Fibroblast of the aortic adventitia (primary cell): ENCODE measurements around the gene ZDHHC9. TPM values are rescaled to one million over a fixed set of nuclear protein-coding genes. Genes with fewer than 3 reads are reported as not detected.
A peak's percentile ranks its signal among the peaks of the same experiment; 100 is the strongest.

Experiments
- DNase-seq: peaks from one replicate; pipeline ENCODE4 v3.0.0-alpha.2; 2010; ENCODE audit warnings: low read depth
- H3K4me3 ChIP-seq: 2 replicates; pipeline ENCODE4 v1.5.1; 2011; ENCODE audit warnings: low read depth, mild to moderate bottlenecking, control low read depth, low read length, moderate library complexity
- total RNA-seq: library from RNA; depleted of rRNA; stranded (reverse); fragments of >200 nt; gene quantifications from 2 replicates; pipeline ENCODE4 v1.2.3, GENCODE V29; 2012; ENCODE audit warnings: low replicate concordance
- TF ChIP-seq, protein P1 (sequence below): IDR thresholded peaks from 2 replicates; pipeline ENCODE4 v1.5.1; 2011; ENCODE audit warnings: mild to moderate bottlenecking, low read length, control low read depth, inconsistent platforms; ENCODE audit not compliant: insufficient read depth

ZDHHC9 gene
- total RNA-seq, 1 donor = 37.1 TPM

DNA sequence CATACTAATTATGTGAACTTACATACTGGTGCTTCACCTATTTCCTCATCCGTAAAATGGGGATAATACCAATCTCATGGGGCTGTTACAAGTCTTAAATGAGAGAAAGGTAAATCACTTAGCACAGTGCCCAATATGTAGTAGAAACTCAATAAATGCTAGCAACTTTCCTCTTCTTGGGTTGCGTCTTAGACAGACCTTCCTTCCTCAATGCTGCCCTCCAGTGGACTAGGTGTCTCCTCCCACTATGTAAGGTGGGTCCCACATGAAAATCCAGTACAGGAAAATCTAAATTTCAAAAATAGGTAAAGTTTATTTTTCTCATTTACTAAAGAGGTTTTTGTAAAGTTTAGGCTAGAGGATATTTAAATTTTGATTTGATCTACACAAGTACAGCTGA lies 20.6 kb downstream of the ZDHHC9 start:
- peak; percentile 54 for DNase-seq
- H3K4me3 ChIP-seq = no peak overlapping the region
- TF ChIP-seq, protein P1, sequence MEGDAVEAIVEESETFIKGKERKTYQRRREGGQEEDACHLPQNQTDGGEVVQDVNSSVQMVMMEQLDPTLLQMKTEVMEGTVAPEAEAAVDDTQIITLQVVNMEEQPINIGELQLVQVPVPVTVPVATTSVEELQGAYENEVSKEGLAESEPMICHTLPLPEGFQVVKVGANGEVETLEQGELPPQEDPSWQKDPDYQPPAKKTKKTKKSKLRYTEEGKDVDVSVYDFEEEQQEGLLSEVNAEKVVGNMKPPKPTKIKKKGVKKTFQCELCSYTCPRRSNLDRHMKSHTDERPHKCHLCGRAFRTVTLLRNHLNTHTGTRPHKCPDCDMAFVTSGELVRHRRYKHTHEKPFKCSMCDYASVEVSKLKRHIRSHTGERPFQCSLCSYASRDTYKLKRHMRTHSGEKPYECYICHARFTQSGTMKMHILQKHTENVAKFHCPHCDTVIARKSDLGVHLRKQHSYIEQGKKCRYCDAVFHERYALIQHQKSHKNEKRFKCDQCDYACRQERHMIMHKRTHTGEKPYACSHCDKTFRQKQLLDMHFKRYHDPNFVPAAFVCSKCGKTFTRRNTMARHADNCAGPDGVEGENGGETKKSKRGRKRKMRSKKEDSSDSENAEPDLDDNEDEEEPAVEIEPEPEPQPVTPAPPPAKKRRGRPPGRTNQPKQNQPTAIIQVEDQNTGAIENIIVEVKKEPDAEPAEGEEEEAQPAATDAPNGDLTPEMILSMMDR = peak; percentile 54

DNA sequence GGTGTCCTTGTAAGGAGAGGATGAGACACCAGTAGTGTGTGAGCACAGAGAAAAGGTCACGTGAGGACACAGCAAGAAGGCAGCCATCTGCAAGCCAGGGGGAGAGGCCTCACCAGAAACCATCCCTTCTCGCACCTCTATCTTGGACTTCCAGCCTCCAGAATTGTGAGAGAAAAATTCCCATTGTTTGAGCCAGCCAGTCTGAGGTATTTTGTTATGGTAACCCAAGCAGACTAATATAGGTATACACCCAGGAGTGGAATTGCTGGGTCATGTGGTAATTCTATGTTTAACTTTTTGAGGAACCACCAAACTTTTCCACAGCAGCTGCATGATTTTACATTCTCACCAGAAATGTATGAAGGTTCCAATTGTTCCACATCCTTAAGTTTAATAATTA lies 25.6 kb downstream of the ZDHHC9 start:
- TF ChIP-seq, protein P1 = no peak
- peak; percentile 15 for DNase-seq

DNA sequence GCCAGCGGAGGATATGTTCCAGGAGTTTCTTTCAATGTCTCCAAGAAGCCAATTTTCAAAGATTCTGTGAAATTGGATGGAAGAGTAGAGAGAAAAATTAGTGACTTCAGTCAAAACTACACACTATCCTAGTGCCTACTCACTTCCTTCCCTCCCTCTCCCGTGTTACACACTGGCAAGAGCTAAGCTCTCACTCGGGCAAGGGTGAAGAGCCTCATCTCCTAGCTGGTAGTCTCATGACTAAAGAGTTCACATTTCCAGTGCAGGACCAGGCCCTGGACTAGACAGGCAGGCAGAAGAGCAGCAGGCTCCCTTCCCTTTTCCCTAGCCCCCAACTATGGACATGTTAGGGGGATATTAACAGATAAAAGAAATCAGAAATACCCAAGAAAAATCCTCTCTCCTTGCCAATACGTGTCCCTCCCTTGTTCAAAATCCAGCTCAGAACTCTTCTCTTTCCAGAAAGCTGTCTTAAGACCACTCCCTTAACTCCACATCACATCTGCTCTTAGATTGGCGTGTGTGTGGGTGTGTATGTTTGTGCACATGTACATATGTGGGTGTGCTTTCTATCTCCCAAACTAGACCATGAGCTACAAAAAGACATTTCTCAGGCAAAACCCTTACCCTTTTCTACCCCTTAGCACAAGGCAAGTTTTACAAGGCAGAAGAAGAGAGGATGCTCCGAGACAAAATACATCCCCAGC lies 29.9 kb downstream of the ZDHHC9 start:
- no peak overlapping the region for H3K4me3 ChIP-seq
- TF ChIP-seq, protein P1 = no peak
- no peak for DNase-seq

More for the DNA sequence above, 25.6 kb downstream of the ZDHHC9 start:
- H3K4me3 ChIP-seq = no peak overlapping the region

DNA sequence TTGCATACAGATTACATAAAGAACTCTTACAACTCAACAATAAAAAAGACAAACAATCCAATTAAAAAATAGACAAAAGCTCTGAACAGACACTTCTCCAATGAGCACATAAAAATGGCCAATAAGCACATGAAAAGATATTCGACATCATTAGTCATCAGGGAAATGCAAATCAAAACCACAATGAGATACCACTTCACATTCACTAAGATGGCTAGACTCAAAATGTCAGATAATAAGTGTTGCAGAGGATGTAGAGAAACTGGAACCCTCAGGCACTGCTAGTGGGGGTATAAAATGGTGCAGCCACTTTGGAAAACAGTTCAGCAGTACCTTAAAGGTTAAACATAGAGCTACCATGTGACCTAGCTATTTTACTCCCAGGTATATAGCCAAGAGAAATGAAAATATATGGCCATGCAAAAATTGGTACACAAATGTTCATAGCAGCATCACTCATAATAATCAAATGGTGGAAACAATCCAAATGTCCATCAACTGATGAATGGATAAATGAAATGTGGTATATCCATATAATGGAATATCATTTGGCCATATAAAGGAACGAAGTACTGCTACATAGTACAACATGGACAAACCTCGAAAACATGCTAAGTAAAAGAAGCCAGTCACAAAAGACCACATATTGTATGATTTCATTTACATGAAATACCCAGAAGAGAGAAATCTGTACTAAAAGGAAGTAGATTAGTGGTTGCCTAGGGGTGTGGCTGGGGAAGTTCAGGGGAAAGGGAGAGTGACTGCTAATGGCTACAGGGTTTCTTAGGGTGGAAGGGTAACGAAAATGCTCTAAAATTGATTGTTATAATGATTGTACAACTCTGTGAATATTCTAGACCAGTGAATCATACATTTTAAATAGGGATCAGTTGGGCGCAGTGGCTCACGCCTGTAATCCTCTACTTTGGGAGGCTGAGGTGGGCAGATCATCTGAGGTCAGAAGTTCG lies 34.6 kb downstream of the ZDHHC9 start:
- TF ChIP-seq, protein P1 = no peak
- DNase-seq = peak; percentile 7
- no peak overlapping the region for H3K4me3 ChIP-seq

DNA sequence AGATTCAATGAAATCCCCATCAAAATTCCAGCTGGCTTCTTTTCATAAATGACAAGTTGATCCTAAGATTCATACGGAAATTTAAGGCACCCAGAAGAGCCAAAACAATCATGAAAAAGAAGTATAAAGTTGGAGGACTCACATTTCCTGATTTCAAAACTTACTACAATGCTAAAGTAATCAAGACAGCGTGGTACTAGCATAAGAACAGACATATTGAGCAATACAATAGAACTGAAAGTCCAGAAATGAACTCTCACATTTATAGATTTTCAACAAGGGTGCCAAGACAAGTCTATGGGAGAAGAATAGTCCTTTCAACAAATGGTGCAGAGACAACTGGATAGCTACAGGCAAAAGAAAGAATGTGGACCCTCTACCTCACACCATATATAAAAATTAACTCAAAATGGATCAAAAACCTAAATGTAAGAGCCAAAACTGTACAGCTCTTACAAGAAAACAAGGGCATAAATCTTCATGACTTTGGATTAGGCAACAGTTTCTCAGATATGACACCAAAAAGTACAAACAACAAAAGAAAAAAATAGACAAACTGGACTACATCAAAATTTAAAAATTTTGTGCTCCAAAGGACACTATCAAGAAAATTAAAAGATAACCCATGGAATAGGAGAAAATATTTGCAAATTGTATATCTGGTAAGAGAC lies 35.4 kb downstream of the ZDHHC9 start:
- H3K4me3 ChIP-seq = no peak overlapping the region
- peak; percentile 62 for DNase-seq
- TF ChIP-seq, protein P1 = no peak

DNA sequence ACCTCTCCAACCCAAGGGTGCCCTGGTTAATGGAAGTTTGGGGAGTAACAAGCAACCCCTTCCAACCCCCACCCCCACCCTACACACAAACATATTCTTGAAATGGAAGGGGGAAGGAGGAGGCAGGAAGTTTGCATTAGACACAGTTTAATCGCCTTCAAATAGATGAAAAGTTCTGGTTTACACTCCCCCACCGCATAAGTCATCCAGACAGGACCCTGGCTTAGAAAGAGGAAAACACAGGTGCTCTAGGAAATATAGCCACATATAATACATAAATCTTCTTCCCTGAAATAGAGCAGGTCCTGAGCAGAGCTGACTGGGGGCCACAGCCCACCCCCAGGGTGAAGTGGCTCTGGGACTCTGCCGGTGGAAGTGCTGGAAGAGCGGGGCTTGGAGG lies 38.9 kb downstream of the ZDHHC9 start:
- DNase-seq = no peak
- H3K4me3 ChIP-seq = no peak overlapping the region
- TF ChIP-seq, protein P1 = no peak
